NCI-H446 (cell line): Measurements from ENCODE around the gene XPNPEP2.

Source experiments
- DNase-seq, 2 experiments: peaks; one replicate each; lab custom pipeline; 2025; lab: John Stamatoyannopoulos, UW

Gene XPNPEP2

DNA sequence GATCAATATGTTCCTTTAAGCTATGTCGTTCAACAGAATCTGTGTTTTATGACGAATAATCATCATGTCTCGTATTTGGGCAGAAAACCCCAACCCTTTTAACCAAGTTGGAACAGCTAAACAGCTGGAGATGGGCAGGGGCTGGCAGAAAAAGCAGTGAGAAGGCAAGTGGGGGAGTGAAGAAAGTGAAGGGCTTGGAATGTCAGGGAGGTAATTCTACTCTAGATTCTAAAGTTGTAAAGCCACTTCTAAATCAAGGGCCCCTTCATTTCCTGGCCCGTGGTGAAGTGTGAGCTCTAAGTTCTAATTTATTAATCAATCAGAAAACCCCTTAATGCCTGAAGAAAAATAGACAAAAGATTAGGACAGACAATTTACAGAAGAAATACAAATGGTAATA is 61.4 kb downstream of the XPNPEP2 start:
- DNase-seq: no peak

- DNase-seq: peak in 1 of 2 experiments; percentile 21
Observed at GRCh38 chrX:129802863-129803262, 64.1 kb downstream of the XPNPEP2 start.

- no peak for DNase-seq
Observed at GRCh38 chrX:129804806-129805205, 66.0 kb downstream of the XPNPEP2 start.

DNA sequence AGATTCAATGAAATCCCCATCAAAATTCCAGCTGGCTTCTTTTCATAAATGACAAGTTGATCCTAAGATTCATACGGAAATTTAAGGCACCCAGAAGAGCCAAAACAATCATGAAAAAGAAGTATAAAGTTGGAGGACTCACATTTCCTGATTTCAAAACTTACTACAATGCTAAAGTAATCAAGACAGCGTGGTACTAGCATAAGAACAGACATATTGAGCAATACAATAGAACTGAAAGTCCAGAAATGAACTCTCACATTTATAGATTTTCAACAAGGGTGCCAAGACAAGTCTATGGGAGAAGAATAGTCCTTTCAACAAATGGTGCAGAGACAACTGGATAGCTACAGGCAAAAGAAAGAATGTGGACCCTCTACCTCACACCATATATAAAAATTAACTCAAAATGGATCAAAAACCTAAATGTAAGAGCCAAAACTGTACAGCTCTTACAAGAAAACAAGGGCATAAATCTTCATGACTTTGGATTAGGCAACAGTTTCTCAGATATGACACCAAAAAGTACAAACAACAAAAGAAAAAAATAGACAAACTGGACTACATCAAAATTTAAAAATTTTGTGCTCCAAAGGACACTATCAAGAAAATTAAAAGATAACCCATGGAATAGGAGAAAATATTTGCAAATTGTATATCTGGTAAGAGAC is 69.5 kb downstream of the XPNPEP2 start:
- DNase-seq: no peak

- DNase-seq: no peak
Observed at GRCh38 chrX:129808829-129809796, 70.3 kb downstream of the XPNPEP2 start.

- no peak for DNase-seq
Observed at GRCh38 chrX:129813662-129814368, 75.0 kb downstream of the XPNPEP2 start.

DNA sequence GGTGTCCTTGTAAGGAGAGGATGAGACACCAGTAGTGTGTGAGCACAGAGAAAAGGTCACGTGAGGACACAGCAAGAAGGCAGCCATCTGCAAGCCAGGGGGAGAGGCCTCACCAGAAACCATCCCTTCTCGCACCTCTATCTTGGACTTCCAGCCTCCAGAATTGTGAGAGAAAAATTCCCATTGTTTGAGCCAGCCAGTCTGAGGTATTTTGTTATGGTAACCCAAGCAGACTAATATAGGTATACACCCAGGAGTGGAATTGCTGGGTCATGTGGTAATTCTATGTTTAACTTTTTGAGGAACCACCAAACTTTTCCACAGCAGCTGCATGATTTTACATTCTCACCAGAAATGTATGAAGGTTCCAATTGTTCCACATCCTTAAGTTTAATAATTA is 79.3 kb downstream of the XPNPEP2 start:
- no peak for DNase-seq
